ENCODE data around the gene GPR158. TPM values are rescaled to one million over a fixed set of nuclear protein-coding genes. Genes with fewer than 3 reads are reported as not detected.
"Not testable (repeated sequence)": the region's sequence is repeated elsewhere in the genome, so short reads cannot be mapped to it uniquely, and the experiment has no call there.

GPR158 gene
- total and polyA plus RNA-seq, 2 donors from 2014 or later: 0.09 to 0.22 TPM

DNA sequence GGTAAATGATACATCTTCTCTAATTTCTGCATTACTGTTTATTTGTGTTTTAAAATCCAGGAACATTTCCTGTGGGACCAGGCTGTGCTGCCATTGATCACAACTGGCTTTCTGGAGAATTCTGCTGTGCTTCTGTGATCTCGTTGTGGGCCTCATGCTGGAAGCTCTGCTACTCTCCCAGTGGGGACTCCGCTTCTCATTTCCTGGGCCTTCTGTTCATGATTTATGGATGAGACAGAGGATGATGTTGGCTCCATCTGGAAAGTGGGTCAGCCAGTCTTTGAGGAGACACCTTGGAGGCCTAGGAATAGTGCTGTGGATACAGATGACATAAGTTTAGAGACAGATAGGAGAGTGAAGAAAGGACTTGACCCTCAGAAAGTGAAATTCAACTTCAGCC, 15.2 kb upstream of the GPR158 start:
- Histone ChIP-seq H3K4me3 (ENCODE audit: low read length in 3 of 3) (no peak overlapping the region), H3K36me3 (ENCODE audit: control insufficient read depth in 2 of 3, insufficient read depth in 3 of 3, low read length in 3 of 3) (no peaks in the 10 kb centered on the region), H3K27me3 (ENCODE audit: control insufficient read depth, insufficient read depth, low read length) (no peaks in the 10 kb centered on the region), H3K4me1 (ENCODE audit: control insufficient read depth in 2 of 3, insufficient read depth in 2 of 3, low read depth in 1 of 3, low read length in 3 of 3) (no peaks in the 10 kb centered on the region), H3K9ac (ENCODE audit: low read length in 3 of 3) (no peak overlapping the region), H3K27ac (ENCODE audit: low read depth in 2 of 2, low read length in 2 of 2) (no peak overlapping the region), H3K9me3 (ENCODE audit: control insufficient read depth in 2 of 3, insufficient read depth in 1 of 3, low read length in 3 of 3) (no peaks in the 10 kb centered on the region)
- DNase-seq (no peak), FAIRE-seq (no peak)
- TF ChIP-seq, protein P1, sequence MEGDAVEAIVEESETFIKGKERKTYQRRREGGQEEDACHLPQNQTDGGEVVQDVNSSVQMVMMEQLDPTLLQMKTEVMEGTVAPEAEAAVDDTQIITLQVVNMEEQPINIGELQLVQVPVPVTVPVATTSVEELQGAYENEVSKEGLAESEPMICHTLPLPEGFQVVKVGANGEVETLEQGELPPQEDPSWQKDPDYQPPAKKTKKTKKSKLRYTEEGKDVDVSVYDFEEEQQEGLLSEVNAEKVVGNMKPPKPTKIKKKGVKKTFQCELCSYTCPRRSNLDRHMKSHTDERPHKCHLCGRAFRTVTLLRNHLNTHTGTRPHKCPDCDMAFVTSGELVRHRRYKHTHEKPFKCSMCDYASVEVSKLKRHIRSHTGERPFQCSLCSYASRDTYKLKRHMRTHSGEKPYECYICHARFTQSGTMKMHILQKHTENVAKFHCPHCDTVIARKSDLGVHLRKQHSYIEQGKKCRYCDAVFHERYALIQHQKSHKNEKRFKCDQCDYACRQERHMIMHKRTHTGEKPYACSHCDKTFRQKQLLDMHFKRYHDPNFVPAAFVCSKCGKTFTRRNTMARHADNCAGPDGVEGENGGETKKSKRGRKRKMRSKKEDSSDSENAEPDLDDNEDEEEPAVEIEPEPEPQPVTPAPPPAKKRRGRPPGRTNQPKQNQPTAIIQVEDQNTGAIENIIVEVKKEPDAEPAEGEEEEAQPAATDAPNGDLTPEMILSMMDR (IDR thresholded peaks at IDR 0.05; ENCODE audit: borderline replicate concordance, extremely low read depth, insufficient read depth): no peak
- intact Hi-C loops (cut with DNase I): no loop called here

DNA sequence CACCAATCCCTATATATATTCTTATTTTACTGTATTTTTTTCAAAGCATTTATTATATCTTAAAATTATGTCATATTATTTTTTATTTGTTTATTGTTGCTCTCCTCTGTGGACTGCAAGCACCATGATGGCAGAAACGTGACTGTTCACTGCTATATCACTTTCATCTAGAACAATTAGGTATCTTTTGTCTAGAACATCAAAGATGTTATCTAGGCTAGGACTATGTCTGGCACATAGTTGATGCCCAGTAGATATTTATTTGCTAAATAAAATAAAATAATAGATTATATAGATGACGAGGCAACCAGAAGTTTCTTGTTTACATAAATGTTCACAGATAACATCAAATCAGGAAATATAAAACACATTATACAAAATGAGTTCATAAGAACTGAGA, 12.4 kb upstream of the GPR158 start:
- FAIRE-seq: no peak
- no peaks in the 10 kb centered on the region for H3K36me3 ChIP-seq (ENCODE audit: control insufficient read depth in 2 of 3, insufficient read depth in 3 of 3, low read length in 3 of 3)
- no peak overlapping the region for H3K27ac ChIP-seq (ENCODE audit: low read depth in 2 of 2, low read length in 2 of 2)
- no peaks in the 10 kb centered on the region for H3K4me1 ChIP-seq (ENCODE audit: control insufficient read depth in 2 of 3, insufficient read depth in 2 of 3, low read depth in 1 of 3, low read length in 3 of 3)
- TF ChIP-seq, protein P1 (IDR thresholded peaks at IDR 0.05; ENCODE audit: borderline replicate concordance, extremely low read depth, insufficient read depth): no peak
- intact Hi-C loops (cut with DNase I): no loop called here
- H3K27me3 ChIP-seq (ENCODE audit: control insufficient read depth, insufficient read depth, low read length): no peaks in the 10 kb centered on the region
- DNase-seq: no peak
- no peak overlapping the region for H3K4me3 ChIP-seq (ENCODE audit: low read length in 3 of 3)
- no peaks in the 10 kb centered on the region for H3K9me3 ChIP-seq (ENCODE audit: control insufficient read depth in 2 of 3, insufficient read depth in 1 of 3, low read length in 3 of 3)
- H3K9ac ChIP-seq (ENCODE audit: low read length in 3 of 3): no peak overlapping the region

DNA sequence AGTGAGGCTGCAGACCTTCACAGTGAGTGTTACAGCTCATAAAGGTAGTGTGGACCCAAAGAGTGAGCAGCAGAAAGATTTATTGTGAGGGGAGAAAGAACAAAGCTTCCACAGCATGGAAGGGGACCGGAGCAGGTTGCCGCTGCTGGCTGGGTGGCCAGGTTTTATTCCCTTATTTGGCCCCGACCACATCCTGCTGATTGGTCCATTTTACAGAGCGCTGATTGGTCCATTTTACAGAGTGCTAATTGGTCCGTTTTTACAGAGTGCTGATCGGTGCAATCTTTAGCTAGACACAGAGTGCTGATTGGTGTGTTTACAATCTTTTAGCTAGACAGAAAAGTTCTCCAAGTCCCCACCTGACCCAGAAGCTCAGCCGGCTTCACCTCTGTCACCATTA, 11.3 kb upstream of the GPR158 start:
- H3K9me3 ChIP-seq (ENCODE audit: control insufficient read depth in 2 of 3, insufficient read depth in 1 of 3, low read length in 3 of 3); FAIRE-seq; H3K27ac ChIP-seq (ENCODE audit: low read depth in 2 of 2, low read length in 2 of 2); H3K36me3 ChIP-seq (ENCODE audit: control insufficient read depth in 2 of 3, insufficient read depth in 3 of 3, low read length in 3 of 3); H3K9ac ChIP-seq (ENCODE audit: low read length in 3 of 3); H3K4me3 ChIP-seq (ENCODE audit: low read length in 3 of 3); H3K4me1 ChIP-seq (ENCODE audit: control insufficient read depth in 2 of 3, insufficient read depth in 2 of 3, low read depth in 1 of 3, low read length in 3 of 3); H3K27me3 ChIP-seq (ENCODE audit: control insufficient read depth, insufficient read depth, low read length); intact Hi-C loops (cut with DNase I); DNase-seq: not testable (repeated sequence)

DNA sequence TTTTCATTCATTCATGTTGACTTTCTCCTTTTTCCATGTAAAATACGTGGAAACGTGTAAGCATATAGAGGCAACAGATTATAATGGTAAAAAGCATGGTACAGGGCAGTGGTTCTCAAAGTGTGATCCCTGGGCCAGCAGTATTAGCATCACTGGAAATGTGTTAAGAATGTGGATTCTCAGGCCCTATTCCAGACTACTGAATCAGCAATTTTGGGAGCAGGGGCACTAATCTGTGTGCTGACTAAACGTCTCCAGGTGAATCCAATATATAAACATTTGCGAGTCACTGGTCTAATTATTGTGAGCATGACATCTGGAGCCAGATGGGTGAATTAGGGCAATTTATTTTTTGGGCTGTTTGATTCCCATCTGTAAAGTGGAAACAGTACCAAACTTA, 5.1 kb upstream of the GPR158 start:
- H3K36me3 ChIP-seq (ENCODE audit: control insufficient read depth in 2 of 3, insufficient read depth in 3 of 3, low read length in 3 of 3): no peaks in the 10 kb centered on the region
- no peak overlapping the region for H3K4me3 ChIP-seq (ENCODE audit: low read length in 3 of 3)
- DNase-seq (no peak), FAIRE-seq (no peak)
- H3K27ac ChIP-seq (ENCODE audit: low read depth in 2 of 2, low read length in 2 of 2): no peak overlapping the region
- H3K9me3 ChIP-seq (ENCODE audit: control insufficient read depth in 2 of 3, insufficient read depth in 1 of 3, low read length in 3 of 3): no peaks in the 10 kb centered on the region
- intact Hi-C loops (cut with DNase I): no loop called here
- no peaks in the 10 kb centered on the region for H3K4me1 ChIP-seq (ENCODE audit: control insufficient read depth in 2 of 3, insufficient read depth in 2 of 3, low read depth in 1 of 3, low read length in 3 of 3)
- TF ChIP-seq, protein P1 (IDR thresholded peaks at IDR 0.05; ENCODE audit: borderline replicate concordance, extremely low read depth, insufficient read depth): no peak
- H3K9ac ChIP-seq (ENCODE audit: low read length in 3 of 3): no peak overlapping the region
- H3K27me3 ChIP-seq (ENCODE audit: control insufficient read depth, insufficient read depth, low read length): no peaks in the 10 kb centered on the region
